GM12878 (cell line): ENCODE results near the gene DEFB110. TPM values are rescaled to one million over a fixed set of nuclear protein-coding genes. Genes with fewer than 3 reads are reported as not detected.

ENCODE experiments used
- ATAC-seq: fragments of 200-7000 bp; cut with Tn5 transposase; 3 replicates; pipeline ENCODE4 v1.9.1; 2020; ENCODE audit warnings: mild to moderate bottlenecking, moderate library complexity
- BruUV-seq: library from RNA; stranded (reverse); fragments of 400-500 nt; replicated peaks from 2 replicates; lab custom pipeline; 2021; lab: Mats Ljungman, UMichigan
- CTCF ChIA-PET: fragments of 300-600 bp; sonication (Branson Sonifier 250); formaldehyde crosslinking; extraction: SDS; loops from one replicate; lab custom pipeline; 2021; ENCODE audit warnings: inconsistent platforms; lab: Yijun Ruan, JAX
- POLR2A ChIA-PET: fragments of 350-600 bp; formaldehyde crosslinking; extraction: SDS; loops from one replicate; lab custom pipeline; 2021; ENCODE audit warnings: inconsistent platforms; lab: Charles Lee
- RAD21 ChIA-PET: fragments of 300-600 bp; sonication (Branson Sonifier 250); formaldehyde crosslinking; loops from one replicate; lab custom pipeline; 2023; ENCODE audit warnings: antibody characterized with exemption; ENCODE audit not compliant: unreplicated experiment; lab: Charles Lee
- SMC1A ChIA-PET: fragments of 300-600 bp; sonication (Branson Sonifier 250); formaldehyde crosslinking; loops from one replicate; lab custom pipeline; 2023; ENCODE audit not compliant: unreplicated experiment, uncharacterized antibody; lab: Charles Lee
- DNase-seq: peaks from one replicate; pipeline ENCODE4 v3.0.0-alpha.2; 2011; ENCODE audit warnings: low read depth, low spot score
- FAIRE-seq: peaks from 3 replicates; lab custom pipeline; 2011; peaks lifted over from hg19 to GRCh38; lab: Jason Lieb, UNC
- H2AFZ ChIP-seq: 2 replicates; pipeline ENCODE4 v1.6.0; 2011; ENCODE audit warnings: low read depth, low read length, control low read depth; ENCODE audit not compliant: control insufficient read depth
- H3K27ac ChIP-seq: 2 replicates; pipeline ENCODE4 v1.5.1; 2011; ENCODE audit warnings: control low read depth; ENCODE audit not compliant: control insufficient read depth, insufficient read depth
- H3K27me3 ChIP-seq, 2 experiments: replicated peaks in 1 of 2; 2 replicates each; pipeline versions ENCODE4 v1.6.0 to v1.6.1; 2011; ENCODE audit warnings: low read length in 1 of 2; ENCODE audit not compliant: control insufficient read depth in 2 of 2, insufficient read depth in 2 of 2
- H3K36me3 ChIP-seq, 2 experiments: 2 replicates each; pipeline ENCODE4 v1.5.1; 2011; ENCODE audit warnings: low read length in 1 of 2; ENCODE audit not compliant: control insufficient read depth in 2 of 2, insufficient read depth in 2 of 2
- H3K4me1 ChIP-seq: 2 replicates; pipeline ENCODE4 v1.6.1; 2011; ENCODE audit warnings: mild to moderate bottlenecking, low read length, moderate library complexity, mixed read lengths; ENCODE audit not compliant: control insufficient read depth, insufficient read depth
- H3K4me2 ChIP-seq: 2 replicates; pipeline ENCODE4 v1.6.0; 2011; ENCODE audit warnings: control low read depth; ENCODE audit not compliant: control insufficient read depth, insufficient read depth
- H3K4me3 ChIP-seq: fragments of 200-600 bp; sonication (generic); 2 replicates; pipeline ENCODE4 v1.5.1; 2016
- H3K79me2 ChIP-seq: 2 replicates; pipeline ENCODE4 v1.6.0; 2011; ENCODE audit warnings: low read length; ENCODE audit not compliant: control insufficient read depth, insufficient read depth
- H3K9ac ChIP-seq: 2 replicates; pipeline ENCODE4 v1.8.0; 2011; ENCODE audit warnings: low read length, control low read depth, mixed read lengths; ENCODE audit not compliant: control insufficient read depth, insufficient read depth
- H3K9me3 ChIP-seq: replicated peaks from 3 replicates; pipeline ENCODE4 v1.5.1; 2011; ENCODE audit warnings: mild to moderate bottlenecking, low read length; ENCODE audit not compliant: control insufficient read depth, insufficient read depth
- H4K20me1 ChIP-seq: 2 replicates; pipeline ENCODE4 v1.6.0; 2011; ENCODE audit not compliant: control insufficient read depth, insufficient read depth
- BACH1 ChIP-seq: fragments of 450-650 bp; IDR thresholded peaks from 2 replicates; pipeline ENCODE4 v1.6.1; 2017; ENCODE audit warnings: mild to moderate bottlenecking, borderline replicate concordance
- BMI1 ChIP-seq: fragments of 450-650 bp; IDR thresholded peaks from 2 replicates; pipeline ENCODE4 v1.6.1; 2016; ENCODE audit warnings: mild to moderate bottlenecking, moderate library complexity, borderline replicate concordance
- CREB1 ChIP-seq: IDR thresholded peaks from 2 replicates; pipeline ENCODE4 v1.6.1; 2012; ENCODE audit warnings: low read depth, mild to moderate bottlenecking, inconsistent platforms
- CTCF ChIP-seq, 3 experiments: IDR thresholded peaks in 2 of 3; conservative IDR thresholded peaks in 1 of 3; 2 replicates each; pipeline ENCODE4 v1.5.1; 2011; ENCODE audit warnings: low read depth in 3 of 3, low read length in 3 of 3, mild to moderate bottlenecking in 3 of 3, control low read depth in 2 of 3, moderate library complexity in 2 of 3, inconsistent platforms in 1 of 3, mixed read lengths in 1 of 3; ENCODE audit not compliant: control insufficient read depth in 2 of 3, insufficient read depth in 1 of 3; ENCODE audit errors: extremely low read depth in 1 of 3
- ELK1 ChIP-seq: IDR thresholded peaks from 2 replicates; pipeline ENCODE4 v1.6.1; 2012; ENCODE audit warnings: low read depth, low read length, improper control_type of control experiment
- ETV6 ChIP-seq, 2 experiments: fragments of 450-650 bp in 1 of 2; IDR thresholded peaks in 1 of 2; conservative IDR thresholded peaks in 1 of 2; 2 replicates each; pipeline ENCODE4 v1.6.1; 2014; ENCODE audit warnings: antibody characterized with exemption in 1 of 2, borderline replicate concordance in 1 of 2, low read depth in 1 of 2, mild to moderate bottlenecking in 1 of 2, moderate library complexity in 1 of 2
- LARP7 ChIP-seq: fragments of 450-650 bp; IDR thresholded peaks from 2 replicates; pipeline ENCODE4 v1.6.1; 2017; ENCODE audit warnings: mild to moderate bottlenecking
- NFYA ChIP-seq: IDR thresholded peaks from 2 replicates; pipeline ENCODE4 v1.6.1; 2011; ENCODE audit warnings: low read depth, mild to moderate bottlenecking, low read length, improper control_type of control experiment, borderline replicate concordance
- NR2C2 ChIP-seq: IDR thresholded peaks from 2 replicates; pipeline ENCODE4 v1.6.1; 2011; ENCODE audit warnings: borderline replicate concordance, low read depth; ENCODE audit not compliant: control insufficient read depth, insufficient read length
- STAT1 ChIP-seq: fragments of 450-650 bp; conservative IDR thresholded peaks from 2 replicates; pipeline ENCODE4 v1.6.1; 2014; ENCODE audit warnings: antibody characterized with exemption, mild to moderate bottlenecking
- SUPT20H ChIP-seq: IDR thresholded peaks from 2 replicates; pipeline ENCODE4 v1.6.1; 2011; ENCODE audit warnings: low read depth, mild to moderate bottlenecking, low read length, moderate library complexity, borderline replicate concordance; ENCODE audit not compliant: control insufficient read depth
- YBX1 ChIP-seq: fragments of 450-650 bp; IDR thresholded peaks from 2 replicates; pipeline ENCODE4 v1.6.1; 2016; ENCODE audit warnings: antibody characterized with exemption
- WGBS: methylation state at CpG from one replicate; pipeline ENCODE4 v1.1.6; 2016; ENCODE audit warnings: low lambda C conversion rate; ENCODE audit not compliant: insufficient replicate concordance, insufficient coverage; ENCODE audit errors: missing lambda C conversion rate; 5-methylcytosine and 5-hydroxymethylcytosine counted together
- in situ Hi-C: fragments of 300-500 bp; cut with MboI; formaldehyde crosslinking; loops from 9 replicates; pipeline ENCODE4 v1.14.3; 2018; ENCODE audit warnings: mixed read lengths
- intact Hi-C: fragments of 100-400 bp; cut with micrococcal nuclease; formaldehyde crosslinking; loops from one replicate; pipeline ENCODE4 v1.14.2; 2022; ENCODE audit not compliant: unreplicated experiment
- polyA plus RNA-seq, 11 experiments: library from polyadenylated mRNA; depleted of rRNA in 4 of 11; unstranded in 6 of 11; stranded (reverse) in 5 of 11; fragments of >200 nt; fragmentation: Nextera tagmentation in 4 of 11; fragmentation: Illumina TruSeq in 1 of 11; extraction: Ambion mirVana in 4 of 11; extraction: Trizol in 1 of 11; gene quantifications; 1 replicate in 1 of 11; 2 replicates in 10 of 11; pipeline versions ENCODE4 v1.2.1 to v1.2.3, GENCODE V29; 2011 to 2016; ENCODE audit warnings: inconsistent platforms in 2 of 11, missing spikeins in 2 of 11, low read depth in 1 of 11
- total RNA-seq, 4 experiments: library from RNA; depleted of rRNA in 3 of 4; stranded (reverse); fragments of >200 nt in 3 of 4; fragmentation: Illumina TruSeq in 1 of 4; extraction: Trizol in 1 of 4; gene quantifications; 2 replicates each; pipeline versions ENCODE4 v1.2.1 to v1.2.3, GENCODE V29; 2013 to 2021
- TF ChIP-seq, protein P1 (sequence below): IDR thresholded peaks from 2 replicates; pipeline ENCODE4 v1.6.1; 2011; ENCODE audit warnings: borderline replicate concordance, low read depth, mild to moderate bottlenecking, moderate library complexity, low read length; ENCODE audit not compliant: insufficient read depth, poor library complexity, severe bottlenecking
- TF ChIP-seq, protein P2 (sequence below): fragments of 450-650 bp; IDR thresholded peaks from 2 replicates; pipeline ENCODE4 v1.6.1; 2017; ENCODE audit warnings: mild to moderate bottlenecking, low read depth, inconsistent platforms; ENCODE audit not compliant: poor library complexity, severe bottlenecking

DEFB110 gene
- total and polyA plus RNA-seq, 10 of the 15 experiments (the other 5 are each of a cell fraction or from before 2014, with no cell fraction given), result not detected

- ChIA-PET SMC1A (interaction anchor here (1.3 kb wide), 1 partner anchor 11 kb away, joined by 3 read pairs; no protein-coding TSS in a partner anchor), RAD21 (no interaction called here), POLR2A (no interaction called here), CTCF (interaction anchor here (1.3 to 2.8 kb wide), 3 partner anchors 9 to 37 kb away, joined by 3 to 14 read pairs (median 4); partner anchors contain the start of gene DEFB110)
- ATAC-seq, result no peak
- H3K9ac ChIP-seq, result no peak overlapping the region
- BruUV-seq, result no TSS peak
- intact Hi-C loops, result no loop called here
- no peak overlapping the region for H3K27ac ChIP-seq
- H4K20me1 ChIP-seq, result no peaks in the 10 kb centered on the region
- in situ Hi-C loops, result no loop called here
- H3K9me3 ChIP-seq, result no peaks in the 10 kb centered on the region
- no peaks in the 10 kb centered on the region for H3K4me1 ChIP-seq
- DNase-seq, result no peak
- no peak for FAIRE-seq
- no peak overlapping the region for H3K4me3 ChIP-seq
- H3K36me3 ChIP-seq, result no peaks in the 10 kb centered on the region
- H2AFZ ChIP-seq, result no peak overlapping the region
- no peaks in the 10 kb centered on the region for H3K27me3 ChIP-seq
- H3K4me2 ChIP-seq, result no peak overlapping the region
- 33% methylated on average over 14 of the region's 14 CpGs for WGBS
- no peaks in the 10 kb centered on the region for H3K79me2 ChIP-seq
- TF ChIP-seq NFYA (no peak), STAT1 (no peak), BACH1 (no peak), YBX1 (no peak), SUPT20H (no peak), CREB1 (no peak), ELK1 (no peak), CTCF (IDR thresholded peaks at IDR 0.05 in 2 of 3, conservative IDR thresholded peaks at IDR 0.05 in 1 of 3; ENCODE audit: control insufficient read depth in 2 of 3, extremely low read depth in 1 of 3, insufficient read depth in 1 of 3, low read depth in 3 of 3, low read length in 3 of 3) (no peak), ETV6 (conservative IDR thresholded peaks at IDR 0.05 in 1 of 2, IDR thresholded peaks at IDR 0.05 in 1 of 2; ENCODE audit: borderline replicate concordance in 1 of 2, low read depth in 1 of 2) (no peak), LARP7 (no peak), NR2C2 (no peak), BMI1 (no peak)
- TF ChIP-seq, protein P1, sequence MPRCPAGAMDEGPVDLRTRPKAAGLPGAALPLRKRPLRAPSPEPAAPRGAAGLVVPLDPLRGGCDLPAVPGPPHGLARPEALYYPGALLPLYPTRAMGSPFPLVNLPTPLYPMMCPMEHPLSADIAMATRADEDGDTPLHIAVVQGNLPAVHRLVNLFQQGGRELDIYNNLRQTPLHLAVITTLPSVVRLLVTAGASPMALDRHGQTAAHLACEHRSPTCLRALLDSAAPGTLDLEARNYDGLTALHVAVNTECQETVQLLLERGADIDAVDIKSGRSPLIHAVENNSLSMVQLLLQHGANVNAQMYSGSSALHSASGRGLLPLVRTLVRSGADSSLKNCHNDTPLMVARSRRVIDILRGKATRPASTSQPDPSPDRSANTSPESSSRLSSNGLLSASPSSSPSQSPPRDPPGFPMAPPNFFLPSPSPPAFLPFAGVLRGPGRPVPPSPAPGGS, result no peak
- TF ChIP-seq, protein P2, sequence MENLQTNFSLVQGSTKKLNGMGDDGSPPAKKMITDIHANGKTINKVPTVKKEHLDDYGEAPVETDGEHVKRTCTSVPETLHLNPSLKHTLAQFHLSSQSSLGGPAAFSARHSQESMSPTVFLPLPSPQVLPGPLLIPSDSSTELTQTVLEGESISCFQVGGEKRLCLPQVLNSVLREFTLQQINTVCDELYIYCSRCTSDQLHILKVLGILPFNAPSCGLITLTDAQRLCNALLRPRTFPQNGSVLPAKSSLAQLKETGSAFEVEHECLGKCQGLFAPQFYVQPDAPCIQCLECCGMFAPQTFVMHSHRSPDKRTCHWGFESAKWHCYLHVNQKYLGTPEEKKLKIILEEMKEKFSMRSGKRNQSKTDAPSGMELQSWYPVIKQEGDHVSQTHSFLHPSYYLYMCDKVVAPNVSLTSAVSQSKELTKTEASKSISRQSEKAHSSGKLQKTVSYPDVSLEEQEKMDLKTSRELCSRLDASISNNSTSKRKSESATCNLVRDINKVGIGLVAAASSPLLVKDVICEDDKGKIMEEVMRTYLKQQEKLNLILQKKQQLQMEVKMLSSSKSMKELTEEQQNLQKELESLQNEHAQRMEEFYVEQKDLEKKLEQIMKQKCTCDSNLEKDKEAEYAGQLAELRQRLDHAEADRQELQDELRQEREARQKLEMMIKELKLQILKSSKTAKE, result no peak
These were observed 8.6 kb upstream of the DEFB110 start for GRCh38 chr6:50030350-50030749.
